T-helper 1 cell treated with Interleukin-12 subunit alpha and Interleukin-12 subunit beta and Interleukin-4 antibody, amounts not matched to agents 30 μg/mL and 1 μg/mL, for 36 hours (primary cell): ENCODE data around the gene ZNF747.

Experiments
- H3K27ac Mint-ChIP-seq: one replicate; pipeline ENCODE4 v1.8.0; 2021; ENCODE audit warnings: mild to moderate bottlenecking, mixed read lengths
- H3K27me3 Mint-ChIP-seq: one replicate; pipeline ENCODE4 v1.8.0; 2021; ENCODE audit warnings: low read depth, mixed read lengths
- H3K36me3 Mint-ChIP-seq: one replicate; pipeline ENCODE4 v1.8.0; 2021; ENCODE audit warnings: low read depth, mixed read lengths
- H3K4me1 Mint-ChIP-seq: one replicate; pipeline ENCODE4 v1.8.0; 2021; ENCODE audit warnings: low read depth, mixed read lengths
- H3K4me3 Mint-ChIP-seq: one replicate; pipeline ENCODE4 v1.8.0; 2021; ENCODE audit warnings: mild to moderate bottlenecking, moderate library complexity, mixed read lengths
- H3K9me3 Mint-ChIP-seq: one replicate; pipeline ENCODE4 v1.8.0; 2021; ENCODE audit warnings: mixed read lengths

The ZNF747 gene

GRCh38 chr16:30565526-30565925, 30.9 kb upstream of the ZNF747 start:
- H3K9me3 Mint-ChIP-seq: no peaks in the 10 kb centered on the region
- H3K27ac Mint-ChIP-seq: peak overlapping the region; percentile 68
- no peak overlapping the region for H3K4me3 Mint-ChIP-seq
- H3K36me3 Mint-ChIP-seq: peaks cover 2% of the 10 kb centered on the region
- no peaks in the 10 kb centered on the region for H3K27me3 Mint-ChIP-seq
- peaks cover 36% of the 10 kb centered on the region for H3K4me1 Mint-ChIP-seq

GRCh38 chr16:30562021-30562420, 27.4 kb upstream of the ZNF747 start:
- Mint-ChIP-seq H3K4me3 (peak overlapping the region; percentile 79), H3K27ac (peak overlapping the region; percentile 93), H3K27me3 (no peaks in the 10 kb centered on the region), H3K36me3 (no peaks in the 10 kb centered on the region), H3K4me1 (peaks cover 28% of the 10 kb centered on the region), H3K9me3 (no peaks in the 10 kb centered on the region)

GRCh38 chr16:30561089-30561816, 26.6 kb upstream of the ZNF747 start:
- Mint-ChIP-seq H3K36me3 (peaks cover 2% of the 10 kb centered on the region), H3K4me1 (peaks cover 25% of the 10 kb centered on the region), H3K9me3 (no peaks in the 10 kb centered on the region)

GRCh38 chr16:30559690-30560089, 25.0 kb upstream of the ZNF747 start:
- Mint-ChIP-seq H3K9me3 (no peaks in the 10 kb centered on the region), H3K27ac (no peak overlapping the region), H3K27me3 (no peaks in the 10 kb centered on the region), H3K4me3 (peak overlapping the region; percentile 54), H3K4me1 (peaks cover 25% of the 10 kb centered on the region), H3K36me3 (peaks cover 8% of the 10 kb centered on the region)

More at GRCh38 chr16:30561089-30561816, 26.6 kb upstream of the ZNF747 start:
- Mint-ChIP-seq H3K27me3 (no peaks in the 10 kb centered on the region), H3K27ac (peak overlapping the region; percentile 93), H3K4me3 (peak overlapping the region; percentile 79)

- Mint-ChIP-seq H3K27ac (peak overlapping the region; percentile 83), H3K4me1 (peaks cover 30% of the 10 kb centered on the region), H3K36me3 (peaks cover 13% of the 10 kb centered on the region)
These were observed 24.2 kb upstream of the ZNF747 start for GRCh38 chr16:30558789-30559377.

GRCh38 chr16:30557957-30558788, 23.5 kb upstream of the ZNF747 start, which contains the start of gene ZNF764:
Gene ZNF764 (minus strand): TSS chr16:30558374. CDS start chr16:30558182, 192 bp downstream.
- peak within 1 kb of the TSS; percentile 79 for H3K4me3 Mint-ChIP-seq
- no peaks in the 10 kb centered on the region for H3K9me3 Mint-ChIP-seq
- peaks cover 19% of the 10 kb centered on the region for H3K36me3 Mint-ChIP-seq
- no peaks in the 10 kb centered on the region for H3K27me3 Mint-ChIP-seq
- peaks cover 37% of the 10 kb centered on the region for H3K4me1 Mint-ChIP-seq
- H3K27ac Mint-ChIP-seq: peak within 1 kb of the TSS; percentile 83

More at GRCh38 chr16:30558789-30559377, 24.2 kb upstream of the ZNF747 start:
- Mint-ChIP-seq H3K9me3 (no peaks in the 10 kb centered on the region), H3K27me3 (no peaks in the 10 kb centered on the region), H3K4me3 (peak overlapping the region; percentile 79)

GRCh38 chr16:30557707-30557956, 23.0 kb upstream of the ZNF747 start:
- peaks cover 21% of the 10 kb centered on the region for H3K36me3 Mint-ChIP-seq
- H3K4me3 Mint-ChIP-seq: peak overlapping the region; percentile 79
- H3K27me3 Mint-ChIP-seq: no peaks in the 10 kb centered on the region
- H3K27ac Mint-ChIP-seq: peak overlapping the region; percentile 83
- H3K4me1 Mint-ChIP-seq: peaks cover 43% of the 10 kb centered on the region
- H3K9me3 Mint-ChIP-seq: no peaks in the 10 kb centered on the region

GRCh38 chr16:30556125-30556473, 21.4 kb upstream of the ZNF747 start:
- peak overlapping the region; percentile 57 for H3K27ac Mint-ChIP-seq
- H3K27me3 Mint-ChIP-seq: no peaks in the 10 kb centered on the region
- H3K4me1 Mint-ChIP-seq: peaks cover 48% of the 10 kb centered on the region
- peaks cover 26% of the 10 kb centered on the region for H3K36me3 Mint-ChIP-seq
- H3K4me3 Mint-ChIP-seq: peak overlapping the region; percentile 78
- no peaks in the 10 kb centered on the region for H3K9me3 Mint-ChIP-seq

GRCh38 chr16:30555315-30556124, 20.9 kb upstream of the ZNF747 start:
- Mint-ChIP-seq H3K4me1 (peaks cover 47% of the 10 kb centered on the region), H3K36me3 (peaks cover 26% of the 10 kb centered on the region), H3K4me3 (peak overlapping the region; percentile 78), H3K27me3 (no peaks in the 10 kb centered on the region), H3K27ac (peak overlapping the region; percentile 57), H3K9me3 (no peaks in the 10 kb centered on the region)

- peaks cover 26% of the 10 kb centered on the region for H3K36me3 Mint-ChIP-seq
- H3K4me1 Mint-ChIP-seq: peaks cover 47% of the 10 kb centered on the region
- no peak overlapping the region for H3K4me3 Mint-ChIP-seq
- no peaks in the 10 kb centered on the region for H3K9me3 Mint-ChIP-seq
- H3K27ac Mint-ChIP-seq: peak overlapping the region; percentile 97
- no peaks in the 10 kb centered on the region for H3K27me3 Mint-ChIP-seq
These were observed 20.1 kb upstream of the ZNF747 start for GRCh38 chr16:30554557-30555314.

- H3K4me3 Mint-ChIP-seq: peak overlapping the region; percentile 2
- no peaks in the 10 kb centered on the region for H3K27me3 Mint-ChIP-seq
- H3K4me1 Mint-ChIP-seq: peaks cover 45% of the 10 kb centered on the region
- H3K36me3 Mint-ChIP-seq: peaks cover 26% of the 10 kb centered on the region
- H3K9me3 Mint-ChIP-seq: no peaks in the 10 kb centered on the region
- peak overlapping the region; percentile 97 for H3K27ac Mint-ChIP-seq
These were observed 18.8 kb upstream of the ZNF747 start for GRCh38 chr16:30553393-30553899.

- Mint-ChIP-seq H3K36me3 (peaks cover 26% of the 10 kb centered on the region), H3K27ac (peak overlapping the region; percentile 97), H3K4me1 (peaks cover 45% of the 10 kb centered on the region), H3K9me3 (no peaks in the 10 kb centered on the region), H3K4me3 (no peak overlapping the region), H3K27me3 (no peaks in the 10 kb centered on the region)
These were observed 18.3 kb upstream of the ZNF747 start for GRCh38 chr16:30552956-30553355.

GRCh38 chr16:30551781-30552180, 17.1 kb upstream of the ZNF747 start:
- Mint-ChIP-seq H3K36me3 (peaks cover 26% of the 10 kb centered on the region), H3K27ac (peak overlapping the region; percentile 97), H3K27me3 (no peaks in the 10 kb centered on the region), H3K4me1 (peaks cover 45% of the 10 kb centered on the region), H3K4me3 (peak overlapping the region; percentile 63), H3K9me3 (no peaks in the 10 kb centered on the region)
